GM12873 (cell line): ENCODE results near the gene CXCL16.

ENCODE experiments used
- TF ChIP-seq, protein P1 (sequence below): IDR thresholded peaks from 2 replicates; pipeline ENCODE4 v1.5.1; 2012; ENCODE audit warnings: low read depth, mild to moderate bottlenecking, moderate library complexity, low read length, control low read depth; ENCODE audit not compliant: insufficient read depth; ENCODE audit errors: missing control alignments

Gene CXCL16

GRCh38 chr17:4739122-4740024, at the start of gene CXCL16, which contains the start of gene ZMYND15:
Gene CXCL16, minus strand, starts transcription at chr17:4739928. Its CDS starts 589 bp downstream, at chr17:4739339.
Gene ZMYND15, plus strand, starts transcription at chr17:4739833. Its CDS starts 716 bp downstream, at chr17:4740549.
- TF ChIP-seq, protein P1, sequence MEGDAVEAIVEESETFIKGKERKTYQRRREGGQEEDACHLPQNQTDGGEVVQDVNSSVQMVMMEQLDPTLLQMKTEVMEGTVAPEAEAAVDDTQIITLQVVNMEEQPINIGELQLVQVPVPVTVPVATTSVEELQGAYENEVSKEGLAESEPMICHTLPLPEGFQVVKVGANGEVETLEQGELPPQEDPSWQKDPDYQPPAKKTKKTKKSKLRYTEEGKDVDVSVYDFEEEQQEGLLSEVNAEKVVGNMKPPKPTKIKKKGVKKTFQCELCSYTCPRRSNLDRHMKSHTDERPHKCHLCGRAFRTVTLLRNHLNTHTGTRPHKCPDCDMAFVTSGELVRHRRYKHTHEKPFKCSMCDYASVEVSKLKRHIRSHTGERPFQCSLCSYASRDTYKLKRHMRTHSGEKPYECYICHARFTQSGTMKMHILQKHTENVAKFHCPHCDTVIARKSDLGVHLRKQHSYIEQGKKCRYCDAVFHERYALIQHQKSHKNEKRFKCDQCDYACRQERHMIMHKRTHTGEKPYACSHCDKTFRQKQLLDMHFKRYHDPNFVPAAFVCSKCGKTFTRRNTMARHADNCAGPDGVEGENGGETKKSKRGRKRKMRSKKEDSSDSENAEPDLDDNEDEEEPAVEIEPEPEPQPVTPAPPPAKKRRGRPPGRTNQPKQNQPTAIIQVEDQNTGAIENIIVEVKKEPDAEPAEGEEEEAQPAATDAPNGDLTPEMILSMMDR = no peak

DNA sequence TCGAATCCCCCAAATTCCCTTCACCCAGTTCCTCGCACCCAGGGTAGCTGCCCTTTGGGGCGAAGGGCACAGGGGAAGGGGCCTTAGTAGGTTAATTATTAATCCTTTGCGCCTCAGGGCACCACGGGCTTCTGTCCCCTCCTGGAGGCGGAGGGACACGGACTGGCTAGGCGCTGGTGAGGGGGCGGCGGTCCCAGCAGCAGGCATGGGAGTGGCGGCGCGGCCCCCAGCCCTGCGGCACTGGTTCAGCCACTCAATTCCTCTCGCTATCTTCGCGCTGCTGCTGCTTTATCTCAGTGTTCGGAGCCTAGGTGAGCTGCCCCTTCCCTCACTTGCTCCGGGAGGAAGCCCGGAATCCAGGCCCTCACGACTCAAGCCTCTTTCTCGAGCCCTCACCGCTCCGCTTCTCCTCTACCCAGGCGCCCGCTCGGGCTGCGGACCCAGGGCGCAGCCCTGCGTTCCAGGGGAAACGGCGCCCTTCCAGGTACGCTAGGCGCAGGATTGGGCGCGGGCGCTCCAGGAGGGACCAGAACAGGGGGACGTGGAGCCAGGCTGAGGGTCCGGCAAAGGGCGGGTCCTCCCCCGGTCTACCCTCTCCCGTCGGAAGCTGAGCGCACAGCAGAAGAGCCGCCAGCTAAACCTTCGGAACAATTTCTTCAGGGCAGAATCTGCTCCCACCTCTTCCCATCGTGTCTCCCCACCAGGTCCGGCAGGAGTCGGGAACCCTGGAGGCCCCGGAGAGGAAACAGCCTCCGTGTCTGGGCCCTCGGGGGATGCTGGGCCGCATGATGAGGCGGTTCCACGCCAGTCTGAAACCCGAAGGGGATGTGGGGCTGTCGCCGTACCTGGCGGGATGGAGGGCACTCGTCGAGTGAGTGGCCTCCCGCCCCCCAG, 49.3 kb upstream of the CXCL16 start, which contains the start of gene GLTPD2:
Gene GLTPD2 (plus strand): TSS at position 158 of the 894 bp plus-strand sequence. CDS start 48 bp downstream, at position 206.
- TF ChIP-seq, protein P1 = no peak

- TF ChIP-seq, protein P1 = no peak
Observed at GRCh38 chr17:4788159-4788806, 48.6 kb upstream of the CXCL16 start.

DNA sequence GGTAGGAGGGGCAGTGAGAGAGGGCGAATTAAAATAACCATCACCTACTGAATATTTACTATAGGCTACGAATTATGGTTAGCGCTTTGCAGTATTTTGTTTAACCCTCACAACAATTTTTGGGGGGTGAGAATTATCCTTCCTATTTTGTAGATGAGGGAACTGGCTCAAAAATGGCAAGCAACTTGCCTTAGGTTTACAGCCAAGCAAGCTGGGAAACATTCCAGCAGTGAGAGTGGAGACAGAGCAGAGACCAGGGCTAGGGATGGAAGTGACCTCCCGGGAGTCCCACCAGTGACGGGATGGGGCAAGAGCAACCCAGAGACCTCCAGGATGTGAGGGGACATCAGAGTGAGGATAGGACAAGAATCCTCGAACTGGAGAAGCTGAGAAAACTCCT, 46.8 kb upstream of the CXCL16 start:
- TF ChIP-seq, protein P1 = no peak

DNA sequence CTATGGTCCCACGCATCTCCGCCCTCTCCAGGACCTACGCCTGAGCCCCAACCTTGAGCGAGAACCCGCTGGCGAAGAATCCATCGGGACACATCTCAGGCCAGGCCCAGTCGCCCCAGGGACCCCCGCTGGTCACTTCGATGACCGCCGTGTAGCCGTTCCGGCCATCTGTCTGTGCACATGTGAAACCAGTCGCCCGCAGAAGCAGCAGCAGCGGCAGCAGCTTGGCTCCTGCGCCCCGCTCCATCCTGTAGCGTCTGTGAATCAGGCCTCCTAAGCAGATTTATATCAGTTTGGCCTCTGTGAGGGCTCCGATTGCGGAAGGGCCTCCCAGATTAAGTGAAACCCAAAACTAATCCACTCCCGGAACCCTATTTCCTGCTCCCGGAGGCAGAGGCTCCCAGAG, 46.4 kb upstream of the CXCL16 start, which contains the start of gene VMO1:
Gene VMO1 (minus strand): TSS at position 259 of the 406 bp plus-strand sequence. CDS start 12 bp downstream, at position 247.
- TF ChIP-seq, protein P1 = no peak

- TF ChIP-seq, protein P1 = no peak
Observed at GRCh38 chr17:4785311-4786105, 45.8 kb upstream of the CXCL16 start.
